Effector CD8-positive, alpha-beta T cell (primary cell): ENCODE data around the gene KIAA0408.
A peak's percentile ranks its signal among the peaks of the same experiment; 100 is the strongest.
"Not testable (repeated sequence)": the region's sequence is repeated elsewhere in the genome, so short reads cannot be mapped to it uniquely, and the experiment has no call there.

ENCODE experiments used
- DNase-seq: peaks from one replicate; lab custom pipeline; 2025; lab: John Stamatoyannopoulos, UW

KIAA0408 gene

GRCh38 chr6:127463056-127463455 is 3.9 kb upstream of the KIAA0408 start:
- DNase-seq = no peak

- DNase-seq = no peak
Observed at GRCh38 chr6:127462376-127462775, 3.2 kb upstream of the KIAA0408 start.

- DNase-seq = no peak
Observed at GRCh38 chr6:127460465-127460864, 1.3 kb upstream of the KIAA0408 start.

- DNase-seq = no peak
Observed at GRCh38 chr6:127458817-127459216, 372 bp downstream of the KIAA0408 start.

- no peak for DNase-seq
Observed at GRCh38 chr6:127458222-127458621, 967 bp downstream of the KIAA0408 start.

- DNase-seq = no peak
Observed at GRCh38 chr6:127457456-127458064, 1.6 kb downstream of the KIAA0408 start.

- DNase-seq = no peak
Observed at GRCh38 chr6:127456465-127456864, 2.7 kb downstream of the KIAA0408 start.

GRCh38 chr6:127453845-127454619 is 5.2 kb downstream of the KIAA0408 start:
- no peak for DNase-seq

- DNase-seq = no peak
Observed at GRCh38 chr6:127452803-127453202, 6.4 kb downstream of the KIAA0408 start.

- DNase-seq = no peak
Observed at GRCh38 chr6:127451388-127451787, 7.8 kb downstream of the KIAA0408 start.

GRCh38 chr6:127447780-127448179 is 11.4 kb downstream of the KIAA0408 start:
- DNase-seq = no peak

GRCh38 chr6:127446356-127446755 is 12.8 kb downstream of the KIAA0408 start:
- DNase-seq = no peak

- no peak for DNase-seq
Observed at GRCh38 chr6:127441881-127442280, 17.3 kb downstream of the KIAA0408 start.

GRCh38 chr6:127439718-127440117 is 19.5 kb downstream of the KIAA0408 start:
- no peak for DNase-seq

GRCh38 chr6:127436578-127437110 is 22.5 kb downstream of the KIAA0408 start:
- no peak for DNase-seq

GRCh38 chr6:127435626-127436220 is 23.5 kb downstream of the KIAA0408 start:
- DNase-seq = no peak

GRCh38 chr6:127434651-127435050 is 24.5 kb downstream of the KIAA0408 start:
- DNase-seq = no peak

- not testable (repeated sequence) for DNase-seq
Observed at GRCh38 chr6:127428562-127428961, 30.6 kb downstream of the KIAA0408 start.

GRCh38 chr6:127423921-127424320 is 35.3 kb downstream of the KIAA0408 start:
- DNase-seq = no peak

- not testable (repeated sequence) for DNase-seq
Observed at GRCh38 chr6:127421164-127421563, 38.0 kb downstream of the KIAA0408 start.

- peak; percentile 10 for DNase-seq
Observed at GRCh38 chr6:127420556-127420955, 38.6 kb downstream of the KIAA0408 start.

GRCh38 chr6:127415096-127415495 is 44.1 kb downstream of the KIAA0408 start:
- no peak for DNase-seq

- DNase-seq = not testable (repeated sequence)
Observed at GRCh38 chr6:127413123-127413522, 46.1 kb downstream of the KIAA0408 start.
